ENCODE measurements around the gene MAPK1. TPM values are rescaled to one million over a fixed set of nuclear protein-coding genes. Genes with fewer than 3 reads are reported as not detected.

Gene MAPK1
- total RNA-seq, 1 experiment from 2014 or later: 90.3 TPM

- Histone ChIP-seq H2BK5ac (ENCODE audit: insufficient read length, low read length) (no peak overlapping the region), H2BK12ac (ENCODE audit: insufficient read length, low read depth, low read length) (no peak overlapping the region), H2BK15ac (ENCODE audit: low read depth, low read length) (no peak overlapping the region), H3K27me3 (ENCODE audit: insufficient read depth, low read length) (no peaks in the 10 kb centered on the region), H4K5ac (ENCODE audit: insufficient read length, low read depth, low read length) (no peak overlapping the region), H3K56ac (ENCODE audit: insufficient read length, low read depth, low read length) (no peak overlapping the region), H3K14ac (ENCODE audit: insufficient read depth, low read length) (no peak overlapping the region), H4K8ac (replicated peaks; ENCODE audit: insufficient read length, low read depth, low read length) (no peak overlapping the region), H4K20me1 (ENCODE audit: control insufficient read depth, insufficient read depth, insufficient read length) (no peaks in the 10 kb centered on the region), H3K9ac (ENCODE audit: extremely low read depth, insufficient read length, low read length) (no peak overlapping the region), H3K79me1 (ENCODE audit: insufficient read depth, low read depth, low read length, poor library complexity, severe bottlenecking) (no peaks in the 10 kb centered on the region), H3T11ph (ENCODE audit: low read length) (no peak overlapping the region), H2AK5ac (ENCODE audit: insufficient read length, low read length) (no peak overlapping the region), H2BK120ac (ENCODE audit: low read depth, low read length, poor library complexity, severe bottlenecking) (no peak overlapping the region), H3K4me1 (ENCODE audit: insufficient read depth, low read length) (no peaks in the 10 kb centered on the region), H4K91ac (ENCODE audit: insufficient read length, low read depth, low read length) (no peak overlapping the region), H3K27ac (ENCODE audit: insufficient read length, low read depth, low read length) (no peak overlapping the region), H2AFZ (ENCODE audit: low read length) (no peak overlapping the region), H3K9me3 (ENCODE audit: control insufficient read depth, low read depth, low read length) (no peaks in the 10 kb centered on the region), H3K4me2 (ENCODE audit: insufficient read depth, insufficient read length, low read length) (no peak overlapping the region), H3K18ac (ENCODE audit: insufficient read length, low read depth, low read length) (no peak overlapping the region), H3K79me2 (ENCODE audit: insufficient read depth, low read length) (peaks cover 3% of the 10 kb centered on the region; the same call in 1 of the 2 replicates), H3K4ac (ENCODE audit: low read depth, low read length) (no peak overlapping the region), H3K23ac (ENCODE audit: insufficient read length, low read depth, low read length) (no peak overlapping the region), H3K23me2 (ENCODE audit: insufficient read length, low read depth, low read length, poor library complexity, severe bottlenecking) (no peaks in the 10 kb centered on the region), H2BK20ac (ENCODE audit: low read depth, low read length, poor library complexity, severe bottlenecking) (no peak overlapping the region)
- no peak for TF ChIP-seq CTCF (conservative IDR thresholded peaks at IDR 0.05)
- Mint-ChIP-seq H3K36me3 (ENCODE audit: insufficient read depth in 1 of 3, low read depth in 3 of 3) (peaks cover 4 to 8% (median 7%) of the 10 kb centered on the region in 3 experiments; a peak in 6 of 7 replicates), H3K4me3 (no peak overlapping the region), H3K27me3 (ENCODE audit: low read depth) (no peaks in the 10 kb centered on the region), H3K27ac (no peak overlapping the region; a peak in 2 of 7 replicates), H3K9me3 (no peaks in the 10 kb centered on the region), H3K4me1 (peaks cover 0 to 9% of the 10 kb centered on the region in 2 experiments; a peak in 2 of 4 replicates)
- WGBS (ENCODE audit: extremely low coverage, insufficient read length, low lambda C conversion rate): no CpG with 5 or more reads among the region's 3 CpGs
- no peak for DNase-seq
These were observed 152.7 kb downstream of the MAPK1 start for GRCh38 chr22:21714786-21715185.

Measured in H9 (cell line).